Measurements from ENCODE around the gene CPNE5.

DNA sequence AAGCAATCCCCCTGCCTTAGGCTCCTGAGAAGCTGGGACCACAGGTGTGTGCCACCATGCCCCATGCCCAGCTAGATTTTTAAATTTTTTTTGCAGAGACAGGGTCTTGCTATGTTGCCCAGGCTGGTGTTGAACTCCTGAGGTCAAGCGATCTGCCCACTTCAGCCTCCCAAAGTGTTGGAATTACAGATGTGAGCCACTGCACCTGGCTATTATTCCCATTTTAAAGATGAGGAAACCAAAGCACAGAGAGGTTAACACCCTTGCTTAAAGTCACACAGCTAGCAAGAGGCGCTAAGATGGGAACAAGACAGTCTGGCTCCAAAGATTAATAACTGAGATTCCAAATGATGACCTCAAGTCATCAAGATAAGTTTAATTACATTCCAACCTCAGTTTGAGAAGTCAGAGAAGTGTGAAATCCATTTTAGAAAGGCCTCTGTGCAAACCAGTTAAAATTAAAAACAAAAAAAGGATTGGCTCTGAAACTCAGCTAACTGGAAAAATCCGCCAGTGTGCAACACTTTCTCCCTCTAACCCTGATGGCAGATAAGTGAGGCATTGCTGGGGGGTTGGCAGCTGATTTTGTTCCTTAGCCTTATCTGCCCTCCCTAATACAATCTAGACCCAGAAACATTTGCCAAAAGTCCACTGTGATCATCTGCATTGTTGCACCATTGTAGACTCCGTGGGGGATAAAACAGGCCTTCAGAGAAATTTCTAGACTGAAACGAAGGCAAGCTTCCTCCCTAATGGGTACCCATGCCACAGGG is 55.5 kb downstream of the CPNE5 start:
- TF ChIP-seq SREBF2 (CRISPR knock-in tag; IDR thresholded peaks at IDR 0.05) (no peak), ZFP30 (CRISPR knock-in tag; IDR thresholded peaks at IDR 0.05; ENCODE audit: borderline replicate concordance) (no peak)
- TF ChIP-seq, protein P1, sequence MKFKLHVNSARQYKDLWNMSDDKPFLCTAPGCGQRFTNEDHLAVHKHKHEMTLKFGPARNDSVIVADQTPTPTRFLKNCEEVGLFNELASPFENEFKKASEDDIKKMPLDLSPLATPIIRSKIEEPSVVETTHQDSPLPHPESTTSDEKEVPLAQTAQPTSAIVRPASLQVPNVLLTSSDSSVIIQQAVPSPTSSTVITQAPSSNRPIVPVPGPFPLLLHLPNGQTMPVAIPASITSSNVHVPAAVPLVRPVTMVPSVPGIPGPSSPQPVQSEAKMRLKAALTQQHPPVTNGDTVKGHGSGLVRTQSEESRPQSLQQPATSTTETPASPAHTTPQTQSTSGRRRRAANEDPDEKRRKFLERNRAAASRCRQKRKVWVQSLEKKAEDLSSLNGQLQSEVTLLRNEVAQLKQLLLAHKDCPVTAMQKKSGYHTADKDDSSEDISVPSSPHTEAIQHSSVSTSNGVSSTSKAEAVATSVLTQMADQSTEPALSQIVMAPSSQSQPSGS (CRISPR knock-in tag; IDR thresholded peaks at IDR 0.05), result no peak
